Anterior cingulate cortex (tissue), 58 donors: ENCODE measurements around the gene BAHCC1.

Experiments used
- DNase-seq, 58 donors: peaks; one replicate each; lab custom pipeline; 2025; lab: John Stamatoyannopoulos, UW

BAHCC1 gene

DNA sequence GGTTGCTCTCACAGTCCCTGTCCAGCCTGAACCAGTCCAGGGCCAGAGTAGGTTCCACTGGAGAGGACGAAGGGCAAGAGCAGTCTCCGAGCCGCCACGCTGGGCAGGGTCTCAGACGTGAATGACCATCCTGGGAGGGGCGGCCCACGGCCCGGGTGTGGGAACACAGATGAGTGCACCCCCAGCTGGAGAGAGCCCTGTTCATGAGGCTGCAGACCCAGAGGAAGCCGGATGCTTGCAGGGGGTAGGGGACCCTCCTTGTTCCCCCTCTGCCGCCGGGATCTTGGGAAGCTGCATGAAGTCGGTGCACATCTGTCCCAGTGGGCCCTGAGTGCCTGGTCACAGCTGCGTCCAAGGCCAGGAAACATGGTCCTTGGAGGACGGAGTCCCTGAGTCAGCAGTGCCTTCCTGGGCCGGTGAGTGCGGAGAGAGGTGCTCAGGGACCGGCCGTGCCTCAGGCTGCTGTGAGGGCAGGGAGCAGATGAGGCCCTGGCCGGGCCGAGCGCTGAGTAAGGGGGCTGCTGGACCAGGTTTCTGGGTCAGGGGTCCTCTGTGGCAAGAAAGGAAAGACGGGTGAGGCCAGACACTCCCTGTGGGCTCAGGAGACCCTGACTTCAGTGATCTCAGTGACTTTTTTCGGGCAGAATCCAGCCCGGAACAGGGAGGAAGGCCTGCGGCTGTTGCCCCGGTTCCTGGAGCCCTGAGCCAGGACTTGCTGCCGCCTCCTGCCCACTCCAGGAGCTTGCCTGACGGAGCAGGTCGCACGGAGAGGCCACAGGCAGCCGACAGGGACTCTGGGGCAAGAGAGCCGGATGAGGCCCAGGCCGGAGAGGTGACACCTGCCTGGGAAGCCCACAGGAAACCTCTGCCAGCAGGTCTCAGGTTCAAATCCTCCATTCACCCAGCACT, 71.6 kb downstream of the BAHCC1 start:
- DNase-seq = no peak

DNA sequence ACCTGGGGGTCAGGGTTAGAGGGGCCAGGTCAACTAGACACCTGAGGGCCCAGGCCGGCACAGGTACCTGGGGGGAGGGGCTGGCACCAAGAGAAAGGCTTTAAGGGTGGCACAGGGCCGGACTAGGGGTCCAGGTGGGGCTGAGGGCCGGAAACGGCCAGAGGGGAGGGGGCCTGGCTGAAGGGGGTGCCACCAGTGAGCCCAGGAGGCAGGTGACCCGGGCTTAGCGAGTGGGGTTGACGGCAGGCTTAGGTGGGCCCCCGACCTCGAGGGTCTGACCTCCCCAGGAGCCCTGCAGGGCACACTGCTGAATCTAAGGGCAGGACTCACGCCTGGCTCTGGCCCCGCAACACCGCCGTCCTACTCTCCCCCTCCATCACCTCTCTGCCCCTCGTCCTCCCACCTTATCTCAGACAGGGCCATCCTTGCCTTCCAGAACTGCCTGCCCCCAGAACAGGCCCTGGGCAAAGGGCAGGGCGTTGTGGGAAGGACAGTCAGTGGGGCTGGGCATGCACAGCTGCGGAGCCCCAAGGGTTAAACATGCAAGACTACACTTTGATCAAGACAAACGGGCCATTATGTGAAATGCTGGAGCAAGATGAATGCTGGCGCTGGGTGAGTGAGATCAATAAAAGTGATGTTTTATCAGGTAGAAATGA, 73.0 kb downstream of the BAHCC1 start:
- peak in 1 of 58 donors; percentile 22 for DNase-seq

DNA sequence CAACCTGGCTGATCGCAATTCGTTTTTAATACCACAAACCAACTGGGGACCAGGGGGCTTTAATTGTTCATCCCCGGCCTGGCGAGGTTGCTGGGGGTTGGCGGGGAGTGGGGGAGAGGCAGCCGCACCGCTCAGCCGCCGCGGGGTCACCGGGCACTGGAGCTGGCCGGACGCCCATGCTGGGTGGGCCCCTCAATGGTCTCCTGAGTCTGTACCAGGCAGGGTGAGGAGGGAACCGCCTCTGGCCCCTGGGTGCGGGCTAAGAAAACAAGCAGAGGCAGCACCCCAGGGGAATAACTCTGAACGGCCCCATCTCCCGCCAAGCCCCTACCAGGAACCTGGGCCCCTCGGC, 73.5 kb downstream of the BAHCC1 start:
- peak in 1 of 58 donors; percentile 26 for DNase-seq

DNA sequence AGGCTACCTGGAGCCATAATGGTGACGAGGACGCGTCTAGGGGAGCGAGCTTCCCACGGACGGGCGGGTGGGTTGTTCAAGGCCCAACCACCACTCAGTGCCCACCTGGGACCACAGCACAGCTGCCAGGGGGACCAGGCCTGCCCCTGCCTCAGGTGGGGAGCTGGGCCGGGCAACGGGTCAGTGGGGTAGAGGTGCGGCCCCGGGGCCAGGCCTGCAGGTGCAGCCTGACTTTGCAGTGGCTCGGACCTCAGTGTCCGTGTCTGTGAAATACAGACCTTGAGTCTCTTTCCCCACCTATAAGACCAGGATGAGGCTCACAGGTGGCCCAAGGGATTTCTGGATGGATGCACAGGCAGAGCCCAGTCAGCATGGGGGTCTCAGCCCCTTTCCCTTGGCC, 74.0 kb downstream of the BAHCC1 start:
- no peak for DNase-seq

DNA sequence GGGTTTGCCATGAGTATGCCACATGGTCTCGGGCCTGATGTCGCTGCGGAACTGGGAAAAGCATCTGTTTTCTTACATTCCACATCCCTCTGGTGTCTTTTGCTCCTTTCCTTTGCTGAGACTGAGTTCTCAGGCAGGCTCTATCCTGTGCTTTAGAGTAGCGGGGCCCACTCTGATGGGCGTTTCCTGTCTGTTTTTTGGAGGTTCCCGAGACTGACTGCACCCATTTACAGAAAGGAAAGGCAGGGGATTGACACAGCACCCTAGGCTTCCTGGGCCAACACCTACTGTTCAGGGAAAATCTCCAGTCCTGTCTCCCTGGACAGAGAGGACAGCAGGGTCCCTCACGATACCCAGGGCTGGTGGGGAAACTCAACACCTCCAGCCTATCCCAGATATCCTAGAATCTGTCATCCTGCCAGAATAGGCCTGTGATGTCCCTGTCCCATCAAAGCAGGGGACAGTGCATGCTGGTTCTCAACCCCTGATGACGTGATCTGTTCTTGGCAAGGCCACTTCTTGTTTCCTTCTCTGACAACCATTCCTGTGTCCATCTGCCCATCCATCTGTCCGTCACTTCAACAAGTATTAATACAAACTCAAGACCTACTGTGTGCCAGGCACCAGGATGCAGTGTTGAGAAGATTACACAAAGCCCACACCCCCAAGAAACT, 75.2 kb downstream of the BAHCC1 start:
- peak in 6 of 58 donors; percentile 22 to 67 (median 32) for DNase-seq

DNA sequence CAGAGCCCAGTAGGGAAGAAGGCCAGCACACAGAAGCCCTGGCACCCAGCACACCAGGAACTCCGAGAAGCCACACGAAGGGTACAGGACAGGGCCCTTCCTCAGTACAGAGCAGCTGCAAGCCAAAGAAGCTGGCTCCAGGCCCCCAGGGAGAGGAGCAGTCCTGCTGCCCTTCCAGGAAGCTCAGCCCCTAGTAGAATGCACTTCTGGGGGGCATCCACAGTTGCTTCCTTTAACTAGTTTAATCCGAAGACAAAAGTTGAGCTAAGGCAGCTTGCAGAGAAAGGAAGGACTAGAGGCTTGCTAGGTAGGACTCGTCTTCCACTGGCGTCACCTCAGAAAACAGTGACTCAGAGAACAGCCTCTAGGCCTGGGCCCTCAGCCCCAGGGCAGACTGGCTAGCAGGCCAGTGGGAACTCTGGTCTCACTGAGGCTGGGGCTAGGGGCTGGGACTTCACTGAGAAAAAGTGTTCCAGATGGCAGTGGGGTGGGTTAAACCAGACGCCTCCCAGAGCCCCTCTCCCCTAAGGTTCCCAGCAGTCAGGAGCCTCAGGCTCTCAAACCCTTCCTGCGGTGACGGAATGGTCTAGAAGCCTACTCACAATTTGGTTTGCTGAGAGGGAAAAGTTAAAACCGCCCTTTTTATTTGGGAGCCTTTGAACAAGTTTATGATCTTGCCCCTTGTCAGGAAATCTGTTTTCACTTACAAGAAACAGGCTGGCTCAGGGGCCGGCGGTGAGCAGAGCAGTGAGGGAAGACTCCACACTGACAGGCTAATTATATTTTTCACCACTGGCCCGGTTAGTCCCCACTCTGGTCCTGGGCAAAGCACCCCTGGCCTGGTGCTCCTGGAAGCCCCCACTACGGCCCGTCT, 75.9 kb downstream of the BAHCC1 start:
- DNase-seq = peak in 1 of 58 donors; percentile 67

DNA sequence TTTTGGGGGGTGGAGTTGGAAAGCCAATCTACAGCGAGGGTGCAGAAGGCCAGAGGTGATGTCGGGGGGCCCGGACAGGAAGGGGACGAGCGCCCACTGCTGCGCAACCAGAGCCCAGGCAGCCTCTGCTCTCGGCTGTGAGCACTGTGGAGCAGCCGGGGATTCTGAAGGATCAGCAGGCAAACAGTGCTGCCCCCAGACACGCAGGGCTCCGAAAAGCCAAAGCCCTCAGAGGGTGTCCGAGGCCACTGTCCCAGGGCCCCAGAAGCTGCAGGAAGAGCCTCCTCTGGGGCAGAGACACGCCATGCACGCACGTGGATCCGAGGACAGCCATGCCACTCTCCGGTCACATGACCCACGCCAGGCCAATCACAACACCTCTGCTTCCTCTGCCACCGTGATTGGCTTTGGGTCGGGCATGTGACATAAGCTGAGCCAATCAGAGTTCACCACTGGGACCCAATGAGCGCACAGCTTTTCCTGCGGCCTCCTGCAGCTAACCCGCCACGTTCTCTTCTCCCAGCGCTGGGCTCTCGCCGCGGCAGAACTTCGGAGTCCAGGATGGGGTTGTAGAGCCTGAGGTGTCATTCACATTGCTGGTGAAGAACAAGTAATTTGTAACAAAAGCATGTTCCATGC, 76.7 kb downstream of the BAHCC1 start:
- DNase-seq = peak in 55 of 58 donors; percentile 15 to 84 (median 55)

DNA sequence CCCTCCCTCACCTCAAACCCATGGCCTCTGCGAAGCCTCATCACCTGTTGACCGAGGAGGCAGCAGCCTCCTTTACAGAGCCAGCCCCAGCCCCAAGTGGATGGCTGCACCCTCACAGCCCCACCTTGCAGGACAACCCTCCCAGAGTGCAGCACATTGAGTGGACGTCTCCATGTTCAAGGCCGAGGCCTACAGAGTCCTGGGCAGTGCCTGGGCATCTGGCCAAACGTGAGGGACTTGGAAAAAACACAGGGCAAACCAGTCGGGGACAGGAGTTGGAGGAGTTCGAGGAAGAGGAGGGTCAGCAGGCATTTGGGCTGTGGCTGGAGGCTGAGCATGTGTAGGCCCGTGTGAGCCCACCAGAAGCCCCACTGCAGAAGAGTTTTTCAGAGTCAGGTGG, 77.8 kb downstream of the BAHCC1 start:
- no peak for DNase-seq

DNA sequence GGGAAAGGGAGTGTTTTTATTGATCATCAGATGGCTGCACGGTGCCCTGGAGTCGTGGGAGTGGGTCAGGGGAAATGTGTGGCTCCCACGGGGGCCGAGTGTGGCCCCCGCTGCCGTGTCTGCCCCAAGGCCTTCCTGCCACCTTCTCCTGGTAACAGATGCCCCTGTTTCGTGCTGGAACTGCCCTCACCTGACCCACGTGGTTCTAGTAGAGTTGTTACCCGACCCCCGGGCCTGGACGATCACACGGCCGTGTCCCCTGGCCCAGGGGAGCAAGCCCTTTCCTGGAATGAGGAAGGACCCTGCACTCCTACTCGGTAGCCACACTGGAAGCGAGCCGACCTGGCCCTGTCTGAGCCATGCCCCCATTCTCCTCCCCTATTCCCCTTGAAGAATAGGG, 79.7 kb downstream of the BAHCC1 start:
- DNase-seq = no peak

DNA sequence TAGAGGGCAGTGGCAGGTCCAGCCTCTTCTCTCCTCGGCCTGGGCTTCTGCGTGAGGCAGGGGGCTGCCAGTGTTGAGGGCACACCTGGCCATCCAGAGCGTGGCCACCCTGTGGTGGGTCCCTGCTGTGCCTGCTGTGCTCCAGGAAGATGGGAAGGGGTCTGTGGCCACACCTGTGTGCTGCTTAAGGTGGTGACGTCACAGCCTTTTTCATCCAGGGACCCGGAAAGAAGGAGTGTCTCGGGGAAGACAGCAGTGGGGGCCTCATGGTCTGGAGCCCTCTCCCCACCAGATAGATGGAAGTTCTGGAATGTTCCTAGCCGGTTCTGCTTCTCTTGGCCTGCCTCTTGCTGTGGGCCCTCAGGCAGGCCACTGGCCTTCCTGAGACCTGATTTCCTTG, 80.8 kb downstream of the BAHCC1 start:
- DNase-seq = no peak

DNA sequence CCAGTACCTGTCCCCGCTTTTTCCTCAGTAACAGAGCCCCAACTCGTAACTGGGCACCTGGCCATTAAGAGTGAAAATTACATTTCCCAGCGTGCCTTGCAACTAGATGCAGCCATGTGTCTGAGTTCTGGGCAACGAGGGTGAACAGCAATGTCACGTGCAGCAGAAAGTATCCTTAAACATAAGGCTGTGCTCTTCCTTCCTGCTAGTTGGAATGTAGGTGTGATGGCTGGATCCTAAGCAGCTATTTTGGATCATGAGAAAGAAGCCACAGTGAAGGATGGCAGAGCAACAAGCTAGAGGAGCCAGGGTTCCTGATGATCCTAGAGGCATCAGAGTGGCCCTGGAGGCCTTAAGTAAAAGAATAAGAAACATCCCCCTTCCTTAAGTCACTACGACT, 81.4 kb downstream of the BAHCC1 start:
- no peak for DNase-seq

DNA sequence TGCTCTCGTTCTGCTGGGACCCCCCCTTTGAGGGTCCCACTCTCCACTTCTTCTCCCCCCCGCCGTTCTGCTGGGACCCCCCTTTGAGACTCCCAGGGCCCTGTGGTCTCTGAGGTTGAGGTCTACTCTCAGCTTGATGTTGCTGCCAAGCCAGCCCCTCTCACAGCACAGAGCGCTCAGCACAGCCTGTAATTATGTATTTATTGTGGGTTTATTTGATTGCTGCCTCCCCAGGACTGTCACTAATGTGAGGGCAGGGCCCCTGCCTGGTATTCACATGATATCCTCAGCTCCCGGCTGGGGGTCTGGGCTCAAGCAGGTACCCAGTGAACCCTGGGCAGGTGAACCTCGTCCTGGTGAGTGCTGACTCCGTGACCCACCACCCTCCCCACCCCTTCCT, 81.9 kb downstream of the BAHCC1 start:
- no peak for DNase-seq

DNA sequence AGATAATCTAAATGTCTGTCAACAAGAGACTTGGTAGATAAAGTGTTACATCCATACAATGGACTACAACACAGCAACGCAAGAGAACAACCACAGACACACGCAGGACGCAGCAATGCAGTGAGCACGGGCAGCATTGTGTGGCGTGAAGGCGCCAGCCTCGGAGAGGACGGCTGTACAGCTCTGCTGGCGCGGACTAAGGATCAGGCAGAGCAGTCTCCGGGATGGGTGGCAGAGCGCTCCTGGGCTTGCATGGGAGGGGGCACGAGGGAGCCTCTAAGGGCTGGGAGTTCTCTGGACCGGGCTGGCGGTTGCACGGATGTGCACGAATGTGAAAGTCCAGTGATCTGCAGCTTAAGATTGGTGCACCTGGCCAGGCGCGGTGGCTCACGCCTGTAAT, 82.9 kb downstream of the BAHCC1 start:
- DNase-seq = no peak

DNA sequence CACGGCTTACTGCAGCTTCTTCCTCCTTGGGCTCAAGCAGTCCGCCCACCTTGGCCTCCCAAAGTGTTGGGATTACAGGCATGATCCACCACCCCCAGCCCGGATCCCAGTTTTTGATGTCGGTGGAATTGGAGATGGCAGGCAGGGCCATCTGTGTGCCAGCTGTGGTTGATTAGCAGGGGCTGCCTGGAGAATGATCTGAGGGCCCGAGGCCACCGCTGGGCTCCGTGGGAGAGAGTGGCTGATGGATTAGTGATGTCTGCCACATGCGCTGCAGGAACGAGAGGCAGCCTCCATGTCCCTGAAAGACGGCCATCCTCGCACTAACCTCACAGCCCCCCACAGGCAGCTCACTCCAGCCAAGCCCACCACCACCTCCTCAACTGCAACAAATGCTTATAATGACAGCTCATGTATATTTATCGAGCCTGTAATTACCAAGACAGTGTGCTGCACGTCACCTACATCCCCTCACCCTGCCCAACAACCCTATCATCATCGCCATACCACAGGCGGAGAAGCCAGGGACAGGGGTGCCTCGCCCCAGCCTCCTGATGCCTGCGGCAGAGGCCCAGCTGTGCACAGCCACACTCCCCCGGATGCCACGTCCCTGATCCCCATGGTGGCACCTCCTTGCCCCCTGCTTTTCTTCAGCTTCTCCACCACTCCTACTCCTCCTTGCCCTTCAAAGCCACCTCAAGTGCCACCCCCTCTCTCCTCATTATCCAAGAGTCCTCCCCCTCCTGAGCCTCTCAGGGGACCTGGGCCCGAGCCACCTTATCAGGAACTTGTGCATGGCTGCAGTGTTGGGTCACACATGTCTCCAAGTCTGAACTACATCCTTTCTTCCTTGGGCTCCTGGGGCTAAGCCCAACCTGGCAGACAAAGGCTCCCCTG, 84.2 kb downstream of the BAHCC1 start:
- no peak for DNase-seq

DNA sequence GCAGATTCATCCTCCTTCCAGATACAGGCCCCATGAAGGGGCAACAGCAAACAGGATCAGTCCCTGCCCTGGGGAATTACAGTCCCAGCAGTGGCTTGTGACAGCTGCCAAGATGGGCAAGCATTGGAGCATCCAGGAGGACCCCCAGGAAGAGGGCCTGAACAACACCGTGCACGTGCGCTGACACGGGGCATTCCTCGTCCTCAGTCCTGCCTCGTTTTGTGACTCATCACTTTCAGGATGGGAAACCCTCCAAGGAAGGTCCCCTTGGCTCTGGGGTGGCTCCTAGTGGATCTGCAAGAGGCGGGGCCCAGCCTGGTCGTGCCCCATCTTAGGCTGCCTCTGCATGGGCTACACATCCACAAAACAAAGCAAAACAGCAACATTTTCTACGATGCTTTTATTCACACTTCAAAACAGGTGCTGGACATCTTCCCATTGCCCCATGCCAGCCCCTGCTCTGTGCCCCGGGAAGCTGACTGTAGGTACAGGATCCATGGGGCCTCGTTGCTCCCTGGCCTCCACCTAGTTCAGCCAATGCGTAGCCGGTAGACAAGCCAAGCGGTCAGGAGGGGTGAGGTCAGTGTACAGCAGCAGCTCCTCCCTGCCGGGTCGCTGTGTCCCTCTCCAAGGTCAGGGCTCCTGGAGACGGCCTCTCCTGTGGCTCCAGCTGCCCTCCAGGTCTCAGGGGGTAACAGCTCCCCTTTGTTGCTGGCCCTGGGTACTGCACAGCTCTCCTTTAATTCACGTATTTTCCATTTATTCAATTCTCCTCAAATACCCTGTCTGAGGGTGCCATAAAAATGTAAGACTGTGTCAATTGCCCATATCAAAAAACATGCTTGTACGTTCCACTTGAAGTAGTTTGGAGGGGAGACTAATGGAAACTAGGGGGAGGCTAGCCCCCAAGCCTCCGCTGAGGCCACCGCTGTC, 85.1 kb downstream of the BAHCC1 start:
- DNase-seq = peak in 1 of 58 donors; percentile 55

DNA sequence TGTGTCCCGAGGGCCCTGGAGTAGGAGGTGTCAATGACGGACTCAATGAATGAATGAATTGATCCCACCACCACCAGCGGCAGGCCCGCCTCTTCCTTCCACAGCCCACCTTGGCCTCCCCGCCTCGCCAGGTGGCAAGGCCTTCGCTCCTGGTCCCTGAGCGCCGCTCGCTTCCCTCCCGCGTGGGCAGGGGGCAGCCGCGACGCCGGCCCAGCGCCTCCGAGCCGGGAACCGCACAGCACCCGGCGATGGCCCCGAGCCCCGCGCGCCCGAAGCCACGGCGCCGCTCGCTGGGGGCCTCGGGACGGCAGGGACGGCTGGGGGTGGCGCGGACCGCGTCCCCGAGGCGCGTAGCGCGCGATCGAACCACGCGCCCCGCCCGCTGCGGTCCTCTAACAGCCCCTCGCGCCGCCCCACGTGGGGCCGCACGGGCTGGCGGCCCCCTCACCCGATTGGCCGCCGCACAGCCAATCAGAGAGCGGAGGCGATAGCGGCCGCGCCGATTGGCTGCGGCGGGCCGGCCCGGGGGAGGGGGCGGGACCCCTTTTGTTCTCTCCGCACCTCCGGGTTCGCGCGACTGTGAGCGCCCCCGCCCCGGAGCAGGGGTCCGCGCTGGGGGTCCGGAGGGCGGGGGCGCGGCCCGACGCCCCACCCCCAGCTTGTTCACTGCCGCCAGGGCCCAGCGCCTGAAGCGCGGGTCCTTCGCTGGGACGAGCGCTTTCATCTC, 86.0 kb downstream of the BAHCC1 start:
- DNase-seq = peak in 56 of 58 donors; percentile 19 to 83 (median 67)
